K562 (cell line): ENCODE measurements around the gene WDR70. TPM values are rescaled to one million over a fixed set of nuclear protein-coding genes. Genes with fewer than 3 reads are reported as not detected.
A peak's percentile ranks its signal among the peaks of the same experiment; 100 is the strongest.

ENCODE experiments used
- ATAC-seq: fragments of 200-7000 bp; cut with Tn5 transposase; 3 replicates; pipeline ENCODE4 v1.9.1; 2020; ENCODE audit warnings: moderate library complexity
- BruUV-seq: library from RNA; stranded (reverse); fragments of 400-500 nt; replicated peaks from 2 replicates; lab custom pipeline; 2021; lab: Mats Ljungman, UMichigan
- CTCF ChIA-PET: fragments of 300-600 bp; formaldehyde crosslinking; extraction: SDS; loops from one replicate; lab custom pipeline; 2021; ENCODE audit warnings: low intra/inter-chr PET ratio; lab: Yijun Ruan, JAX
- POLR2A ChIA-PET: fragments of 300-600, 350-650 bp; sonication (Branson Sonifier 250); formaldehyde crosslinking; extraction: SDS; loops from one replicate; lab custom pipeline; 2021; ENCODE audit warnings: antibody characterized with exemption, inconsistent platforms; lab: Yijun Ruan, JAX
- DNase-seq, 4 experiments: peaks; one replicate each; pipeline versions ENCODE4 v3.0.0 to v3.0.0-alpha.2; 2011 to 2018; ENCODE audit warnings: low spot score in 3 of 4, mixed read lengths in 3 of 4; ENCODE audit errors: extremely low read depth in 1 of 4
- FAIRE-seq: peaks from 2 replicates; lab custom pipeline; 2011; peaks lifted over from hg19 to GRCh38; lab: Jason Lieb, UNC
- H2AFZ ChIP-seq: 2 replicates; pipeline ENCODE4 v1.6.0; 2011; ENCODE audit warnings: low read depth, low read length, control low read depth, inconsistent platforms
- H3K27ac ChIP-seq: fragments of 200-600 bp; 3 replicates; pipeline ENCODE4 v1.8.0; 2011; ENCODE audit warnings: low read depth, mild to moderate bottlenecking, control low read depth, inconsistent platforms, low read length, moderate library complexity, mixed read lengths; ENCODE audit errors: extremely low read depth
- H3K27me3 ChIP-seq, 2 experiments: fragments of 300-600 bp in 1 of 2; 2 replicates in 1 of 2; 3 replicates in 1 of 2; pipeline versions ENCODE4 v1.6.0 to v1.8.0; 2011; ENCODE audit warnings: inconsistent platforms in 2 of 2, low read length in 2 of 2, mild to moderate bottlenecking in 1 of 2, mixed read lengths in 1 of 2, moderate library complexity in 1 of 2; ENCODE audit not compliant: control insufficient read depth in 2 of 2, insufficient read depth in 2 of 2
- H3K36me3 ChIP-seq: fragments of 300-600 bp; 3 replicates; pipeline ENCODE4 v1.8.0; 2011; ENCODE audit warnings: mild to moderate bottlenecking, low read length, inconsistent platforms; ENCODE audit not compliant: control insufficient read depth, insufficient read depth
- H3K4me1 ChIP-seq, 2 experiments: fragments of 200-600 bp in 1 of 2; replicated peaks in 1 of 2; 2 replicates in 1 of 2; 3 replicates in 1 of 2; pipeline versions ENCODE4 v1.5.1 to v1.8.0; 2011; ENCODE audit warnings: inconsistent platforms in 2 of 2, low read length in 2 of 2, mild to moderate bottlenecking in 1 of 2, mixed read lengths in 1 of 2, moderate library complexity in 1 of 2; ENCODE audit not compliant: control insufficient read depth in 2 of 2, insufficient read depth in 2 of 2
- H3K4me2 ChIP-seq: 2 replicates; pipeline ENCODE4 v1.6.1; 2011; ENCODE audit warnings: low read length, control low read depth, inconsistent platforms, mixed read lengths; ENCODE audit not compliant: insufficient read depth
- H3K4me3 ChIP-seq: fragments of 200-600 bp; sonication (generic), shearing (Covaris generic); 2 replicates; pipeline ENCODE4 v1.5.1; 2016; ENCODE audit warnings: control low read depth, inconsistent platforms
- H3K79me2 ChIP-seq: fragments of 200-600 bp; 3 replicates; pipeline ENCODE4 v1.8.0; 2011; ENCODE audit warnings: low read length, inconsistent platforms; ENCODE audit not compliant: control insufficient read depth, insufficient read depth
- H3K9ac ChIP-seq, 2 experiments: 2 replicates each; pipeline versions ENCODE4 v1.6.0 to v1.6.1; 2011; ENCODE audit warnings: low read depth in 2 of 2, low read length in 2 of 2, control low read depth in 1 of 2, inconsistent platforms in 1 of 2, mild to moderate bottlenecking in 1 of 2, mixed read lengths in 1 of 2; ENCODE audit not compliant: insufficient read depth in 1 of 2
- H3K9me1 ChIP-seq: one replicate; pipeline ENCODE4 v1.6.0; 2011; ENCODE audit warnings: inconsistent platforms, mild to moderate bottlenecking, low read length, moderate library complexity; ENCODE audit not compliant: control insufficient read depth, insufficient read depth
- H3K9me3 ChIP-seq: replicated peaks from 2 replicates; pipeline ENCODE4 v1.5.1; 2011; ENCODE audit warnings: low read depth, low read length, inconsistent platforms; ENCODE audit not compliant: control insufficient read depth, insufficient read depth
- H4K20me1 ChIP-seq: replicated peaks from 2 replicates; pipeline ENCODE4 v1.6.1; 2011; ENCODE audit warnings: low read length, inconsistent platforms, mixed read lengths; ENCODE audit not compliant: control insufficient read depth, insufficient read depth
- HNRNPK ChIP-seq: fragments of 200-400 bp; formaldehyde crosslinking; IDR thresholded peaks from one replicate; pipeline ENCODE4 v1.6.1; 2018; ENCODE audit warnings: mild to moderate bottlenecking, low read depth, low read length; ENCODE audit not compliant: poor library complexity, severe bottlenecking
- MNT ChIP-seq, 2 experiments: fragments of 450-650 bp; conservative IDR thresholded peaks; 2 replicates each; pipeline ENCODE4 v1.6.1; 2017; ENCODE audit warnings: mild to moderate bottlenecking in 2 of 2, moderate library complexity in 2 of 2
- PCBP1 ChIP-seq: fragments of 200-400 bp; formaldehyde crosslinking; IDR thresholded peaks from 2 replicates; pipeline ENCODE4 v1.6.1; 2018; ENCODE audit warnings: mild to moderate bottlenecking, low read depth, low read length; ENCODE audit not compliant: poor library complexity, severe bottlenecking
- PCBP2 ChIP-seq: fragments of 200-400 bp; formaldehyde crosslinking; IDR thresholded peaks from 2 replicates; pipeline ENCODE4 v1.6.1; 2018; ENCODE audit warnings: low read length, low read depth, mild to moderate bottlenecking, moderate library complexity; ENCODE audit not compliant: poor library complexity, severe bottlenecking
- PHF21A ChIP-seq: fragments of 450-650 bp; IDR thresholded peaks from 2 replicates; pipeline ENCODE4 v1.6.1; 2017; ENCODE audit warnings: low read depth, borderline replicate concordance
- THAP7 ChIP-seq: fragments of 250-450 bp; sonication (Bioruptor Pico); IDR thresholded peaks from 2 replicates; pipeline ENCODE4 v1.5.0; 2021
- ZC3H8 ChIP-seq: fragments of 450-650 bp; IDR thresholded peaks from 2 replicates; pipeline ENCODE4 v1.6.1; 2017
- WGBS: fragments of 100-300 bp; shearing (Covaris generic); methylation state at CpG from one replicate; pipeline ENCODE4 v1.1.6; 2016; ENCODE audit warnings: low coverage, mixed read lengths; ENCODE audit not compliant: insufficient coverage; ENCODE audit errors: missing lambda C conversion rate; 5-methylcytosine and 5-hydroxymethylcytosine counted together
- in situ Hi-C: fragments of 300-500 bp; cut with MboI; formaldehyde crosslinking; loops from 4 replicates; pipeline ENCODE4 v1.15.0; 2018; ENCODE audit warnings: inconsistent platforms, mixed read lengths
- intact Hi-C: fragments of 100-400 bp; cut with micrococcal nuclease; formaldehyde crosslinking; loops from 2 replicates; pipeline ENCODE4 v1.14.2; 2022
- polyA plus RNA-seq, 8 experiments: library from polyadenylated mRNA; depleted of rRNA in 4 of 8; stranded (reverse) in 5 of 8; unstranded in 3 of 8; fragments of >200 nt; fragmentation: Nextera tagmentation in 2 of 8; fragmentation: Illumina TruSeq in 1 of 8; extraction: Ambion mirVana in 2 of 8; extraction: Trizol in 1 of 8; gene quantifications; 2 replicates each; pipeline versions ENCODE4 v1.2.1 to v1.2.3, GENCODE V29; 2011 to 2014; ENCODE audit warnings: inconsistent platforms in 1 of 8, missing spikeins in 1 of 8
- total RNA-seq, 7 experiments: library from RNA; depleted of rRNA in 6 of 7; stranded (reverse); fragments of >200 nt in 6 of 7; fragmentation: Illumina TruSeq in 2 of 7; extraction: Trizol in 2 of 7; gene quantifications; 2 replicates each; pipeline versions ENCODE4 v1.2.1 to v1.2.3, GENCODE V29; 2011 to 2021; ENCODE audit warnings: low replicate concordance in 1 of 7
- TF ChIP-seq, protein P1 (sequence below): fragments of 250-450 bp; sonication (Bioruptor Pico); IDR thresholded peaks from 2 replicates; pipeline ENCODE4 v1.5.0; 2020; ENCODE audit warnings: mild to moderate bottlenecking, borderline replicate concordance

Gene WDR70
- total and polyA plus RNA-seq, 9 of the 15 experiments (the other 6 are each of a cell fraction or from before 2014, with no cell fraction given), result 16.8 to 46.6 (median 38.8) TPM

GRCh38 chr5:37606632-37607248 lies 227.6 kb downstream of the WDR70 start:
- no peak overlapping the region for H3K9ac ChIP-seq
- ATAC-seq (no peak), FAIRE-seq (no peak), DNase-seq (no peak)
- ChIA-PET CTCF (no interaction called here), POLR2A (interaction anchor here (0.5 to 1.0 kb wide), 2 partner anchors 30 to 818 kb away, joined by 3 read pairs; no protein-coding TSS in a partner anchor)
- TF ChIP-seq HNRNPK (peak; percentile 93), PCBP1 (peak; percentile 90), PCBP2 (peak; percentile 90), THAP7 (CRISPR knock-in tag) (no peak), ZC3H8 (no peak), MNT (conservative IDR thresholded peaks at IDR 0.05) (no peak), PHF21A (no peak)
- TF ChIP-seq, protein P1, sequence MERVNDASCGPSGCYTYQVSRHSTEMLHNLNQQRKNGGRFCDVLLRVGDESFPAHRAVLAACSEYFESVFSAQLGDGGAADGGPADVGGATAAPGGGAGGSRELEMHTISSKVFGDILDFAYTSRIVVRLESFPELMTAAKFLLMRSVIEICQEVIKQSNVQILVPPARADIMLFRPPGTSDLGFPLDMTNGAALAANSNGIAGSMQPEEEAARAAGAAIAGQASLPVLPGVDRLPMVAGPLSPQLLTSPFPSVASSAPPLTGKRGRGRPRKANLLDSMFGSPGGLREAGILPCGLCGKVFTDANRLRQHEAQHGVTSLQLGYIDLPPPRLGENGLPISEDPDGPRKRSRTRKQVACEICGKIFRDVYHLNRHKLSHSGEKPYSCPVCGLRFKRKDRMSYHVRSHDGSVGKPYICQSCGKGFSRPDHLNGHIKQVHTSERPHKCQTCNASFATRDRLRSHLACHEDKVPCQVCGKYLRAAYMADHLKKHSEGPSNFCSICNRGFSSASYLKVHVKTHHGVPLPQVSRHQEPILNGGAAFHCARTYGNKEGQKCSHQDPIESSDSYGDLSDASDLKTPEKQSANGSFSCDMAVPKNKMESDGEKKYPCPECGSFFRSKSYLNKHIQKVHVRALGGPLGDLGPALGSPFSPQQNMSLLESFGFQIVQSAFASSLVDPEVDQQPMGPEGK (CRISPR knock-in tag), result no peak
- no peak overlapping the region for H3K4me2 ChIP-seq
- no peaks in the 10 kb centered on the region for H3K4me1 ChIP-seq
- no peak overlapping the region for H2AFZ ChIP-seq
- H4K20me1 ChIP-seq, result no peaks in the 10 kb centered on the region
- no peak overlapping the region for H3K4me3 ChIP-seq
- H3K36me3 ChIP-seq, result peaks cover 2% of the 10 kb centered on the region; the same call in 1 of the 3 replicates
- H3K9me1 ChIP-seq, result no peaks in the 10 kb centered on the region
- 88% methylated on average over 2 of the region's 2 CpGs for WGBS
- no TSS peak for BruUV-seq
- H3K9me3 ChIP-seq, result no peaks in the 10 kb centered on the region
- intact Hi-C loops (no loop called here), in situ Hi-C loops (no loop called here)
- H3K27me3 ChIP-seq, result no peaks in the 10 kb centered on the region
- H3K27ac ChIP-seq, result no peak overlapping the region
- no peaks in the 10 kb centered on the region for H3K79me2 ChIP-seq
